ENCODE results near the gene PPM1E. TPM values are rescaled to one million over a fixed set of nuclear protein-coding genes. Genes with fewer than 3 reads are reported as not detected.

Gene PPM1E
- polyA plus RNA-seq, 1 donor (not counting 4 experiments of a cell fraction or from before 2014, with no cell fraction given): not detected

DNA sequence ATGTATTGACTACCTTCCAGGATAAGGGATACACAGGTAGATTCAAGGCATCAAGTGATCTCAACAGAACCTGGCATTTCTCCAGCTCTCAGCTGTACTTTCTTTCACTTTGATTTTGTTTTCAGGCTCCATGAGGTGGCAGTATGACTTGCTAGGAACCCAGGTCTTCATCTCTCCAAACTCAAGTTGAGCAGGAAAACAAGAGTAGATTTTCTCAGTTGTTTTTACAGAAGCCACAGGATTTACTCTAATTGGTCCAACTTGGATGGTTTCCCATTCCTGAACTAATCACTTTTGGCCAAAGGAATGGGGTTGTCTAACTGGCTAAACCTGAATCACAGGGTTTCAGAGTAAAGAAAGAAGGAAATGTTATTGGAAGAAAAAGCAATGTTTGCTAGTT is 204.4 kb downstream of the PPM1E start:
- Histone ChIP-seq H3K9me3 (ENCODE audit: control insufficient read depth, low read depth, low read length) (no peaks in the 10 kb centered on the region), H3K79me2 (ENCODE audit: control insufficient read depth, insufficient read depth, low read length) (no peaks in the 10 kb centered on the region), H4K20me1 (ENCODE audit: control insufficient read depth, extremely low read depth, insufficient read depth, low read length) (no peaks in the 10 kb centered on the region), H3K9me1 (ENCODE audit: control insufficient read depth, extremely low read depth, insufficient read depth, low read length) (no peaks in the 10 kb centered on the region), H3K4me3 (ENCODE audit: control insufficient read depth in 2 of 3, extremely low read depth in 1 of 3, insufficient read depth in 2 of 3, low read depth in 1 of 3, low read length in 3 of 3) (no peak overlapping the region), H2AFZ (ENCODE audit: control insufficient read depth, low read length) (peak overlapping the region; percentile 33), H3K36me3 (ENCODE audit: control insufficient read depth in 2 of 2, extremely low read depth in 1 of 2, insufficient read depth in 2 of 2, low read length in 2 of 2) (no peaks in the 10 kb centered on the region), H3K4me1 (ENCODE audit: control insufficient read depth, extremely low read depth, insufficient read depth, low read length) (peaks cover 10% of the 10 kb centered on the region), H3K27me3 (ENCODE audit: control insufficient read depth, extremely low read depth, insufficient read depth, low read length) (no peaks in the 10 kb centered on the region), H3K4me2 (ENCODE audit: control insufficient read depth, extremely low read depth, insufficient read depth, low read depth, low read length) (peak overlapping the region; percentile 38), H3K9ac (ENCODE audit: control insufficient read depth, extremely low read depth, insufficient read depth, low read length) (no peak overlapping the region), H3K27ac (ENCODE audit: control insufficient read depth, insufficient read depth, low read length) (no peak overlapping the region)
- dilution Hi-C loops (cut with MboI; ENCODE audit: extremely low pct_ligation_motif_present, low sequenced_read_pairs): no loop called here
- TF ChIP-seq, protein P1, sequence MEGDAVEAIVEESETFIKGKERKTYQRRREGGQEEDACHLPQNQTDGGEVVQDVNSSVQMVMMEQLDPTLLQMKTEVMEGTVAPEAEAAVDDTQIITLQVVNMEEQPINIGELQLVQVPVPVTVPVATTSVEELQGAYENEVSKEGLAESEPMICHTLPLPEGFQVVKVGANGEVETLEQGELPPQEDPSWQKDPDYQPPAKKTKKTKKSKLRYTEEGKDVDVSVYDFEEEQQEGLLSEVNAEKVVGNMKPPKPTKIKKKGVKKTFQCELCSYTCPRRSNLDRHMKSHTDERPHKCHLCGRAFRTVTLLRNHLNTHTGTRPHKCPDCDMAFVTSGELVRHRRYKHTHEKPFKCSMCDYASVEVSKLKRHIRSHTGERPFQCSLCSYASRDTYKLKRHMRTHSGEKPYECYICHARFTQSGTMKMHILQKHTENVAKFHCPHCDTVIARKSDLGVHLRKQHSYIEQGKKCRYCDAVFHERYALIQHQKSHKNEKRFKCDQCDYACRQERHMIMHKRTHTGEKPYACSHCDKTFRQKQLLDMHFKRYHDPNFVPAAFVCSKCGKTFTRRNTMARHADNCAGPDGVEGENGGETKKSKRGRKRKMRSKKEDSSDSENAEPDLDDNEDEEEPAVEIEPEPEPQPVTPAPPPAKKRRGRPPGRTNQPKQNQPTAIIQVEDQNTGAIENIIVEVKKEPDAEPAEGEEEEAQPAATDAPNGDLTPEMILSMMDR (optimal IDR thresholded peaks at IDR 0.05 in 1 of 3, IDR thresholded peaks at IDR 0.05 in 1 of 3, conservative IDR thresholded peaks at IDR 0.05 in 1 of 3; ENCODE audit: extremely low read depth in 1 of 3, insufficient read depth in 2 of 3, low read length in 3 of 3): peak in 2 of 3 experiments; percentile 5 to 17
- TF ChIP-seq EZH2 (IDR thresholded peaks at IDR 0.05; ENCODE audit: low read length): no peak
- DNase-seq (ENCODE audit: low read depth, low spot score) (peak; percentile 7), FAIRE-seq (peak; percentile 79)

DNA sequence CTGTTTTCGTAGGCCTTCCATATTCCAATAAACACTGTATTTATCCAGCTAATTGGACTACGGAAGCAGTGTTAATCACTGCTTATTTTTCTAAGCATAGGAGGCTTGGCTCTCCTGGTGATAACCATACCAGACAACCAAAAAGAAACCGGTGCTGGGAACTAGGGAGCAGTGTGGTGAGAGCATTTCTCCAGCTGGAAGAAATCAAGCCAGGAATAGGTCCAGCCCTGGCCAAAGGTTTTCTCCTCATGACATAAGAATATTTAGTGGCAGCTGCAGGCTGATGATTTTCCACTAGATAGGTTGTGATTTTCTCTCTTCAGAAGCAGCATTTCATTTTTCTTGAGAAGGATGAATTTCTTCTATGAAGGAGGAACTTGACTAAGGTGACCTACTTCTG is 209.6 kb downstream of the PPM1E start:
- no peak overlapping the region for H2AFZ ChIP-seq (ENCODE audit: control insufficient read depth, low read length)
- no peaks in the 10 kb centered on the region for H3K27me3 ChIP-seq (ENCODE audit: control insufficient read depth, extremely low read depth, insufficient read depth, low read length)
- no peaks in the 10 kb centered on the region for H4K20me1 ChIP-seq (ENCODE audit: control insufficient read depth, extremely low read depth, insufficient read depth, low read length)
- H3K9me1 ChIP-seq (ENCODE audit: control insufficient read depth, extremely low read depth, insufficient read depth, low read length): no peaks in the 10 kb centered on the region
- FAIRE-seq (no peak), DNase-seq (ENCODE audit: low read depth, low spot score) (no peak)
- no peaks in the 10 kb centered on the region for H3K36me3 ChIP-seq (ENCODE audit: control insufficient read depth in 2 of 2, extremely low read depth in 1 of 2, insufficient read depth in 2 of 2, low read length in 2 of 2)
- no peak overlapping the region for H3K27ac ChIP-seq (ENCODE audit: control insufficient read depth, insufficient read depth, low read length)
- no peaks in the 10 kb centered on the region for H3K9me3 ChIP-seq (ENCODE audit: control insufficient read depth, low read depth, low read length)
- no peak overlapping the region for H3K4me3 ChIP-seq (ENCODE audit: control insufficient read depth in 2 of 3, extremely low read depth in 1 of 3, insufficient read depth in 2 of 3, low read depth in 1 of 3, low read length in 3 of 3)
- H3K9ac ChIP-seq (ENCODE audit: control insufficient read depth, extremely low read depth, insufficient read depth, low read length): no peak overlapping the region
- dilution Hi-C loops (cut with MboI; ENCODE audit: extremely low pct_ligation_motif_present, low sequenced_read_pairs): no loop called here
- H3K4me2 ChIP-seq (ENCODE audit: control insufficient read depth, extremely low read depth, insufficient read depth, low read depth, low read length): no peak overlapping the region
- H3K4me1 ChIP-seq (ENCODE audit: control insufficient read depth, extremely low read depth, insufficient read depth, low read length): peaks cover 2% of the 10 kb centered on the region
- no peaks in the 10 kb centered on the region for H3K79me2 ChIP-seq (ENCODE audit: control insufficient read depth, insufficient read depth, low read length)
- TF ChIP-seq, protein P1 (optimal IDR thresholded peaks at IDR 0.05 in 1 of 3, IDR thresholded peaks at IDR 0.05 in 1 of 3, conservative IDR thresholded peaks at IDR 0.05 in 1 of 3; ENCODE audit: extremely low read depth in 1 of 3, insufficient read depth in 2 of 3, low read length in 3 of 3): no peak
- no peak for TF ChIP-seq EZH2 (IDR thresholded peaks at IDR 0.05; ENCODE audit: low read length)

Data from keratinocyte (primary cell).